Activated CD4-positive, CD25-positive, alpha-beta regulatory T cell treated with anti-CD3 and anti-CD28 coated beads, Interleukin-2, amount 50 U/mL, for 72 hours (primary cell): ENCODE results near the gene KPTN.

Experiments used
- DNase-seq: peaks from one replicate; pipeline ENCODE4 v3.0.0; 2021

The KPTN gene

DNA sequence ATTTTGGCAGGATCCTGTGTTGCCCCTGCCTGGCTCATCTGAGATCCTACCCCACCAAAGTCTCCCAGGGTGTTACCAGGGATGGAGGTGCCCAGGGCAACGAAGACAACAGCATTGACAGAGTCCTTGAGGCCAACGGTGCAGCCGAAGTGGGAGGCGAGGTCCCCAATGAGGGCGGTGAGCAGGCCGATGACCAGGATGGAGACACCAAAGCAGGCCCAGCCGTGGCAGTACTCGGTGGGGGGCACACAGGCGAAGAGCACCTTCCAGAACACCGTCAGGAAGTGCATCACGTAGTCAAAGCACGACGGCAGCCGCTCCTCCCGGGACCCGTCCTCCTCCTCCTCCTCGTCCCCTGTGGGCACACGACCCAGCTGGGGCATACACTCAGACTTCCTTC, 51.9 kb downstream of the KPTN start:
- no peak for DNase-seq

DNA sequence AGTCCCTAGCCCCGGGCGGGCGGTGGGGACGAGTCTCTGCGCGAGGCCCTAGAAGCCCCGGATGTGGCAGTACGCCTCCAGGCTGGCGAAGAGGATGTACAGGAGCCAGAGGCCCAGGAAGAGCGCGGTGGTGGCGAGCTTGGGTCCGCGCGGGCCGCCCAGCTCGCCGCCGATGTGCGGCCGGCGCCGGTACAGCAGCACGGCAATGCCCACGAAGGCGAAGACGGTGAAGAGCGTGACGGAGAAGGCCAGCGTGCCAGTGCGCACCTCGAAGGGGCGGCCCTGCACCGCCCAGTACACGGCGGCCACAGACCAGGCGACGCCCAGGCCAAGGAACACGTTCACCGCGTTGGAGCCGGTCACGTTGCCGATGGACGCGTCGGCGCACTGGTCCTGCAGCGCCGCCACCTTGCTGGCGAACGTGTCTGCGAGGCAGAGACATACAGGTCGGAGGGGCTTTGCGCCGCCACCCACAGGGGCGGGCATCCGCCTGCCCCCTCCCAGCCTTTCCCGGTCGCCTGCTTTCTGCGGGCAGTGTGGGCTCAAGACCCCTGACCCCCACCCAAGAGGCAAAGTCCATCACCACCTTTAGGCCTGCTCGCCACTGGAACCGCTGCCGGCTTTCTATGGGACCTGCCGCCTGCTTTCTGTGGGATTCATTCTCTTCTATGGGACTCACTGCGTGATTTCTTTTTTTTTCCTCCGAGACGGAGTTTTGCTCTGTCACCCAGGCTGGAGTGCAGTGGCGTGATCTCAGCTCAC, 53.8 kb downstream of the KPTN start:
- DNase-seq = no peak

- DNase-seq = no peak
These were observed 54.8 kb downstream of the KPTN start for GRCh38 chr19:47429140-47429793.

DNA sequence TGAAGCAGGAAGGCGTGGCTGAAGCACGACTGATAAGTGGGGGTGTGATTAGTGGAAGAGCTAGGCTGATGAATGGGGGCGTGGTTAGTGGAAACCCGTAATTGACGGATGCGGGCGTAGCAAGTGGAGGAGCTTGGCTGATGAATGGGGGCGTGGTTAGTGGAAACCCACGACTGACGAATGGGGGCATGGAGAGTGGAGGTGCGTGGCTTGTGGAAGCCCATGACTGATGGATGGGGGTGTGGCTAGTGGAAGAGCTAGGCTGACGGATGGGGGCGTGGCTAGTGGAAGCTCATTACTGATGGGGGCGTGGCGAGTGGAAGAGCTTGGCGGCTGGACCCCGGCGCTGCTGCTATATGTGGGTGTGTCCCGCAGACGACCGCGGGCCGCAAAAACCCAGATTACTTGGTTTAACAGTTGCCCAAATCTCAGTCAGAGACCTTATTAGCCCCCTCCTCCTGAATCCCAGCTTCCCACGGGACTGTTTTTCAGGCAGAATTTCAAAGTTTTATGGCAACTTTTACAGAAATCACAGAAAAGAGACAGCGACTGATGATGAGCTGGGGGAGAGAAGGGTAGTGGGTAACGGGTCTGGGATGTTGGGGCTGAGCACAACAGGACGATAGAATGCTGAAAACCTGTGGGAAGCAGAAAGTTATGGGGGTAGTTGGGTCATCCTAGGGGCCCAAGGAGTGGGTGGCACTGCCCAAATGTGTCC, 55.7 kb downstream of the KPTN start:
- DNase-seq = peak; percentile 76

DNA sequence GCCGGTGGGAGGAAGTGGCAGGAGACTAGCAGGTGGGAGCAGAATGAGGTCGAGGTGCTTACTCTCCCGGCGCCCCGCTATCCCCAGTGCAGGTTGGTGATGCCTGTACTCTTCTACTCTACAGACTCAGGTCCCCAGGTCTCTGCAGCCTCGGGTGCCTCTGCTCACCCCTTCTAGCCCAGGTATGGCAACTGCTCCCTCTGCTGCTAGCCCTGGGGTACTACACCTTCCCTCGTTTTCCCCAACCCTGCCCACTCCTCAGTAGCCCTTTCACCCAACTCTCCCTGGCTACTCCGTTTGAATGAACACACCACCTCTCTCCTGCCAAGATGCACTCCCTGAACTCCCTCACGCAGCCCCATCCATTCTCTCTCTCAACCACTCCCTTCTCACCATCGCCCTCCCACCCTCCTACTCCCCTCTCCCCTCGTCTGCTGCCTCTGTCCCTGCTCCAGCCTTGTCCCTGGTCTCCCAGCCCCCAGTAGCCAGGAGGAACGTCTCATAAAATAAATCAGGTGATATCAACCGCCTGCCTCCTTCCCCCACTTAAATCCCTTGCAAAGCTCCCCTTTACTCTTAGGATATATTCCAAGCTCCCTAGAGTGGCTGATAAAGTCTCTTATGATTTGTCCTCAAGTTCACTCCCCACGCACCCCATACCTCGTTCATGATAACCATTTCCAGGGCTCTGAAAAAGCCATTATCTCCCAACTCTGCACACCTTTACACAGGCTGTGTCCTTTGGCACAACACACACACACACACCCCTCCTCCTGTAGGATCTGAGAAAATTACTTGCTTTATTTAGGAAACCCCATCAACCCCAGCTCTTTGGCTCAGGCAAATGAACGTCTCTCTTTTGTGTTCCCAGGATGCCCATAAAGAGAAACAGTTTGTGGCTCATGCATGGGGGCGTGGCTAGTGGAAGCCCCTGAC, 56.5 kb downstream of the KPTN start:
- DNase-seq = peak; percentile 76
